GM10266 (cell line): Measurements from ENCODE around the gene KBTBD2.
"Not testable (repeated sequence)": the region's sequence is repeated elsewhere in the genome, so short reads cannot be mapped to it uniquely, and the experiment has no call there.

Experiments
- DNase-seq: peaks from one replicate; pipeline ENCODE4 v3.0.0; 2012; ENCODE audit errors: extremely low spot score
- TF ChIP-seq, protein P1 (sequence below): IDR thresholded peaks from 2 replicates; pipeline ENCODE4 v1.5.1; 2012; ENCODE audit warnings: mild to moderate bottlenecking, low read depth; ENCODE audit not compliant: control insufficient read depth, insufficient read depth; ENCODE audit errors: missing control alignments

The KBTBD2 gene

GRCh38 chr7:32881074-32881982, 10.2 kb downstream of the KBTBD2 start:
- DNase-seq, result no peak
- TF ChIP-seq, protein P1, sequence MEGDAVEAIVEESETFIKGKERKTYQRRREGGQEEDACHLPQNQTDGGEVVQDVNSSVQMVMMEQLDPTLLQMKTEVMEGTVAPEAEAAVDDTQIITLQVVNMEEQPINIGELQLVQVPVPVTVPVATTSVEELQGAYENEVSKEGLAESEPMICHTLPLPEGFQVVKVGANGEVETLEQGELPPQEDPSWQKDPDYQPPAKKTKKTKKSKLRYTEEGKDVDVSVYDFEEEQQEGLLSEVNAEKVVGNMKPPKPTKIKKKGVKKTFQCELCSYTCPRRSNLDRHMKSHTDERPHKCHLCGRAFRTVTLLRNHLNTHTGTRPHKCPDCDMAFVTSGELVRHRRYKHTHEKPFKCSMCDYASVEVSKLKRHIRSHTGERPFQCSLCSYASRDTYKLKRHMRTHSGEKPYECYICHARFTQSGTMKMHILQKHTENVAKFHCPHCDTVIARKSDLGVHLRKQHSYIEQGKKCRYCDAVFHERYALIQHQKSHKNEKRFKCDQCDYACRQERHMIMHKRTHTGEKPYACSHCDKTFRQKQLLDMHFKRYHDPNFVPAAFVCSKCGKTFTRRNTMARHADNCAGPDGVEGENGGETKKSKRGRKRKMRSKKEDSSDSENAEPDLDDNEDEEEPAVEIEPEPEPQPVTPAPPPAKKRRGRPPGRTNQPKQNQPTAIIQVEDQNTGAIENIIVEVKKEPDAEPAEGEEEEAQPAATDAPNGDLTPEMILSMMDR, result no peak

DNA sequence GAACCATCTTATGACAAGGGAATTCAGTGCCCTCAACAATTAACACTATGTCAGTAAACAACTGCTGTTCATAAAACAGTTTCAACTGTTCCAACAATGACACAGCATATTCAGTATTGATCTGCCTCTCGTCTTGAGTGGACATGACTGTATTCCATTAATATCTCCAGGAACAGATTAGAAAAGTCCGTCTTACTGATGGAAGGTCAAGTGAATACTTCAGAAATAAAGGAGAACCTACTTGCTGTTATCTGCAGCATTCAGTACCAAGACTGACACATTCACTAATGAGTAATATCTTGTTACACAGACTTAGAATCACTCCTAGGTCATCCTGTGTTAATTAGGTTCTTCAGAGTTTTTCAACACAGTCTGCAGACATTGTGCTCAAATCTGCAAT, 12.1 kb downstream of the KBTBD2 start:
- TF ChIP-seq, protein P1, result no peak
- no peak for DNase-seq

- not testable (repeated sequence) for DNase-seq
Measured at GRCh38 chr7:32878023-32878422, 13.5 kb downstream of the KBTBD2 start.

DNA sequence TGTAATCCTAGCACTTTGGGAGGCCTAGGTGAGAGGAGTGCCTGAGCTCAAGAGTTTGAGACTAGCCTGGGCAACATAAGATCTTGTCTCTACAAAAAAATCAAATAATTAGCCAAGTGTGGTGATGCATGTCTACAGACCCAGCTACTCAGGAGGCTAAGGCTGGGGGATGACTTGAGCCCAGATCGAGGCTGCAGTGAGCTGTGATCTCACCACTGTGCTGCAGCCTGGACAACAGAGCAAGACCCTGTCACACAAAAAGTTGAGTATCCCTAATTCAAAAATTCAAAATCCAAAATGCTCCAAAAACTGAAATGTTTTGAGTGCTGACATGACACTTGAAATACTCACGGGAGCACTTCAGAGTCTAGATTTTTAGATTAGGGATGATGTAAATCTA, 19.1 kb downstream of the KBTBD2 start:
- TF ChIP-seq, protein P1, result no peak
- no peak for DNase-seq

DNA sequence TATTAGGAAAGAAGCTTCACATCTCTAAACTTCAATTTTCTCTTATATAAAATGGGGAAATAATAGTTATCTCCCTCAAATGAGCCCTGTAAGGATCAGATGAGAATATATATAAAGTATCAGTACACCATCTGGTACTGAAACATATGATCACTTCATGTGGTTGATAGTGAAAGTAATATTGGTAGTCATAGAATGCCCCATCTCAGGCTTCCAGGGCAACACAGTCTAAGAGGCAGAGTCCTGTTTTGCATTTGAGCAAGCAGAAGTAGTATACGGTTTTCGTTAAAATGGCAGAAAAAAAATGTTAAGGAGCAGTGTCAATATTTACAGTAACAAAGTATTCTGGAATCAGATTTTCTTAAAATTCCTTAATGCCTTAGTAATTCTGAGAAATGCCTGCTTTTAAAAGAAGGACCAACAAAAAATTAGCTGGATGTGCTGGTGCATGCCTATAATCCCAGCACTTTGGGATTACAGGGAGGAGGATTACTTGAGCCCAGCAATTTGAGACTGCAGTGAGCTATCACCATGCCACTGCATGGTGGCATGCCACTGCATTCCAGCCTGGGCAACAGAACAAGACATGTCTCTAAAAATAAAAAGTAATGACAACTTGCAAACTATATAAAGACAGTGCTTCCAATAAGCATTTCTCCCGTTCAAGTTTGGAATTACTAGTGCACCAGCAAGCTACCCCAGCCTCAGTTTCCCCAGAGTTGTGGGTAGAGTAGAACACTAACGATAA, 19.8 kb downstream of the KBTBD2 start:
- TF ChIP-seq, protein P1, result no peak
- no peak for DNase-seq

GRCh38 chr7:32870298-32870697, 21.3 kb downstream of the KBTBD2 start:
- TF ChIP-seq, protein P1, result no peak
- no peak for DNase-seq

DNA sequence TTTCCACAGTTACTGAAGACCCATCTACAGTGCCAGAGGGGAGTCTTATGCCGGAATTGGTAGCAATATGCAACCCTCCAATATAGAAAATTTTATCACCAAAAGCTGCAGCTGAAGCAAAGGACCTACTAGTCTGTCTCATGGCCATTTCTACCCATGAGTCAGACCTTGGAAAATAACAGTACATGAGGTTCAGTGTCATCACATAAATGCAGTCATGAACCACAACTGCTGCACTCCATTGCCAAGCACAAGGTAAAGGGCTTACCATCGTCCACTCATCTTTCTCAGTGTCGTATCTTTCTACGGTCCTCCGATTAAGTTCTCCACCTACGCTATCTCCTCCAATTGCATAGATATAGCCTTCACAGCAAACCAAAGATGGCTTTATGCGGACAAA, 21.8 kb downstream of the KBTBD2 start:
- DNase-seq, result no peak
- TF ChIP-seq, protein P1, result no peak
